Endodermal cell (in vitro differentiated cells): Measurements from ENCODE around the gene YLPM1. TPM values are rescaled to one million over a fixed set of nuclear protein-coding genes. Genes with fewer than 3 reads are reported as not detected.

Experiments used
- DNase-seq: peaks from one replicate; pipeline ENCODE4 v3.0.0-alpha.2; 2017
- H3K27ac ChIP-seq: 2 replicates; pipeline ENCODE4 v1.5.1; 2013; ENCODE audit warnings: mild to moderate bottlenecking, low read depth, low read length, moderate library complexity
- H3K27me3 ChIP-seq: 2 replicates; pipeline ENCODE4 v1.6.1; 2013; ENCODE audit warnings: mild to moderate bottlenecking, low read length, moderate library complexity; ENCODE audit not compliant: insufficient read depth, control insufficient read depth, poor library complexity, severe bottlenecking
- H3K36me3 ChIP-seq: 2 replicates; pipeline ENCODE4 v1.7.0; 2013; ENCODE audit warnings: mild to moderate bottlenecking, low read length, moderate library complexity; ENCODE audit not compliant: control insufficient read depth, insufficient read depth
- H3K4me1 ChIP-seq: one replicate; pipeline ENCODE4 v1.7.0; 2013; ENCODE audit warnings: low read length; ENCODE audit not compliant: control insufficient read depth, insufficient read depth
- H3K4me3 ChIP-seq: 2 replicates; pipeline ENCODE4 v1.5.1; 2013; ENCODE audit warnings: mild to moderate bottlenecking, low read length, moderate library complexity
- H3K9ac ChIP-seq: 2 replicates; pipeline ENCODE4 v1.6.1; 2013; ENCODE audit warnings: mild to moderate bottlenecking, low read length, moderate library complexity; ENCODE audit not compliant: poor library complexity, severe bottlenecking; ENCODE audit errors: extremely low read depth
- H3K9me3 ChIP-seq: 2 replicates; pipeline ENCODE4 v1.6.1; 2013; ENCODE audit warnings: mild to moderate bottlenecking, low read length, moderate library complexity; ENCODE audit not compliant: control insufficient read depth
- H3K27ac Mint-ChIP-seq: 2 replicates; pipeline ENCODE4 v1.8.0; 2020; ENCODE audit warnings: mixed read lengths
- H3K27me3 Mint-ChIP-seq: 2 replicates; pipeline ENCODE4 v1.8.0; 2021; ENCODE audit warnings: mild to moderate bottlenecking, mixed read lengths; ENCODE audit not compliant: insufficient read depth
- H3K36me3 Mint-ChIP-seq: 2 replicates; pipeline ENCODE4 v1.8.0; 2020; ENCODE audit warnings: low read depth, mixed read lengths
- H3K4me1 Mint-ChIP-seq: 2 replicates; pipeline ENCODE4 v1.8.0; 2020; ENCODE audit warnings: mixed read lengths
- H3K4me3 Mint-ChIP-seq: 2 replicates; pipeline ENCODE4 v1.8.0; 2020; ENCODE audit warnings: mild to moderate bottlenecking, moderate library complexity, mixed read lengths
- H3K9me3 Mint-ChIP-seq: 2 replicates; pipeline ENCODE4 v1.8.0; 2020; ENCODE audit warnings: mild to moderate bottlenecking, mixed read lengths
- CTCF ChIP-seq: fragments of 200-600 bp; sonication (generic); conservative IDR thresholded peaks from 2 replicates; pipeline ENCODE4 v1.5.0; 2021; ENCODE audit warnings: antibody characterized with exemption, mild to moderate bottlenecking
- WGBS, 2 experiments: methylation state at CpG; one replicate each; pipeline versions ENCODE4 v1.1.5 to v1.1.7; 2013; ENCODE audit warnings: missing lambda C conversion rate in 2 of 2, mixed read lengths in 1 of 2; ENCODE audit not compliant: insufficient coverage in 1 of 2, insufficient read length in 1 of 2; 5-methylcytosine and 5-hydroxymethylcytosine counted together
- total RNA-seq, 2 donors: library from RNA; stranded (reverse); fragmentation: NEBNext Ultra II Directional in 1 of 2; extraction: Animal tissue kit (Norgen Biotek cat#: 25700) in 1 of 2; gene quantifications; 2 replicates in 1 of 2; 3 replicates in 1 of 2; pipeline ENCODE4 v1.2.1, GENCODE V29; 2021

The YLPM1 gene
- total RNA-seq, 2 donors from 2014 or later, result 75.2 to 76.2 TPM

GRCh38 chr14:74860899-74861733 is 98.0 kb downstream of the YLPM1 start:
- H3K27me3 ChIP-seq, result peaks cover 6% of the 10 kb centered on the region
- DNase-seq, result peak; percentile 98
- H3K36me3 Mint-ChIP-seq, result no peaks in the 10 kb centered on the region
- H3K9me3 ChIP-seq, result no peaks in the 10 kb centered on the region
- H3K9ac ChIP-seq, result no peak overlapping the region
- peaks cover 17% of the 10 kb centered on the region for H3K27me3 Mint-ChIP-seq
- no peak overlapping the region for H3K4me3 ChIP-seq
- H3K4me1 Mint-ChIP-seq, result no peaks in the 10 kb centered on the region
- no peaks in the 10 kb centered on the region for H3K4me1 ChIP-seq
- H3K9me3 Mint-ChIP-seq, result no peaks in the 10 kb centered on the region
- H3K27ac Mint-ChIP-seq, result no peak overlapping the region
- WGBS, 2 experiments, result 20 to 22% methylated on average over 5 to 7 of the region's 7 CpGs
- no peak overlapping the region for H3K27ac ChIP-seq
- TF ChIP-seq CTCF, result peak; percentile 92
- no peaks in the 10 kb centered on the region for H3K36me3 ChIP-seq
- H3K4me3 Mint-ChIP-seq, result no peak overlapping the region

GRCh38 chr14:74861734-74862090 is 98.6 kb downstream of the YLPM1 start:
- no peak overlapping the region for H3K9ac ChIP-seq
- no peaks in the 10 kb centered on the region for H3K4me1 Mint-ChIP-seq
- H3K27me3 ChIP-seq, result peaks cover 12% of the 10 kb centered on the region
- H3K27me3 Mint-ChIP-seq, result peaks cover 23% of the 10 kb centered on the region
- 90 to 94% methylated on average over 1 to 3 of the region's 3 CpGs for WGBS, 2 experiments
- DNase-seq, result no peak
- H3K9me3 ChIP-seq, result no peaks in the 10 kb centered on the region
- H3K9me3 Mint-ChIP-seq, result no peaks in the 10 kb centered on the region
- no peak overlapping the region for H3K27ac ChIP-seq
- H3K36me3 ChIP-seq, result no peaks in the 10 kb centered on the region
- no peak overlapping the region for H3K4me3 ChIP-seq
- H3K4me1 ChIP-seq, result no peaks in the 10 kb centered on the region
- no peak overlapping the region for H3K27ac Mint-ChIP-seq
- H3K4me3 Mint-ChIP-seq, result no peak overlapping the region
- TF ChIP-seq CTCF, result no peak
- H3K36me3 Mint-ChIP-seq, result no peaks in the 10 kb centered on the region

GRCh38 chr14:74863274-74863673 is 100.2 kb downstream of the YLPM1 start:
- Histone ChIP-seq H3K27ac (no peak overlapping the region), H3K9me3 (no peaks in the 10 kb centered on the region), H3K4me1 (no peaks in the 10 kb centered on the region), H3K9ac (no peak overlapping the region), H3K27me3 (peaks cover 16% of the 10 kb centered on the region), H3K4me3 (no peak overlapping the region), H3K36me3 (no peaks in the 10 kb centered on the region)
- H3K4me3 Mint-ChIP-seq, result no peak overlapping the region
- peaks cover 32% of the 10 kb centered on the region for H3K27me3 Mint-ChIP-seq
- H3K4me1 Mint-ChIP-seq, result no peaks in the 10 kb centered on the region
- DNase-seq, result peak; percentile 42
- H3K36me3 Mint-ChIP-seq, result no peaks in the 10 kb centered on the region
- H3K27ac Mint-ChIP-seq, result no peak overlapping the region
- WGBS, 2 experiments, result 95% methylated on average over 9 of the region's 9 CpGs
- TF ChIP-seq CTCF, result no peak
- H3K9me3 Mint-ChIP-seq, result no peaks in the 10 kb centered on the region
